Left ventricle myocardium inferior (tissue), 1 donor: ENCODE data around the gene KLHL33. TPM values are rescaled to one million over a fixed set of nuclear protein-coding genes. Genes with fewer than 3 reads are reported as not detected.
A peak's percentile ranks its signal among the peaks of the same experiment; 100 is the strongest.

Experiments used
- DNase-seq: peaks from one replicate; pipeline ENCODE4 v3.0.0-alpha.2; 2020
- H3K27ac ChIP-seq: fragments of 200-600 bp; replicated peaks from 2 replicates; pipeline ENCODE4 v1.8.0; 2021
- H3K27me3 ChIP-seq: fragments of 200-600 bp; 2 replicates; pipeline ENCODE4 v1.8.0; 2021; ENCODE audit warnings: low read depth
- H3K36me3 ChIP-seq: fragments of 200-600 bp; 2 replicates; pipeline ENCODE4 v1.8.0; 2021
- H3K4me1 ChIP-seq: fragments of 200-600 bp; 2 replicates; pipeline ENCODE4 v1.8.0; 2021
- H3K4me3 ChIP-seq: fragments of 200-600 bp; 2 replicates; pipeline ENCODE4 v1.8.0; 2021; ENCODE audit warnings: mild to moderate bottlenecking, moderate library complexity
- H3K9me3 ChIP-seq: fragments of 200-600 bp; replicated peaks from 2 replicates; pipeline ENCODE4 v1.8.0; 2021
- CTCF ChIP-seq: fragments of 200-600 bp; IDR thresholded peaks from 2 replicates; pipeline ENCODE4 v1.8.0; 2021; ENCODE audit warnings: antibody characterized with exemption, mild to moderate bottlenecking, borderline replicate concordance
- intact Hi-C: fragments of 100-400 bp; cut with micrococcal nuclease; formaldehyde crosslinking; loops from one replicate; pipeline ENCODE4 v1.11.0; 2022
- total RNA-seq: library from RNA; stranded (reverse); fragmentation: NEBNext Ultra II Directional; extraction: Animal tissue kit (Norgen Biotek cat#: 25700); gene quantifications from one replicate; pipeline ENCODE4 v1.2.1, GENCODE V29; 2021
- donor health status: DM: no; HTN: yes; CAD: no; lungs with severe emphysema.

KLHL33 gene
- total RNA-seq, 1 donor from 2014 or later, result 0.33 TPM

GRCh38 chr14:20440882-20441281 is 4.9 kb upstream of the KLHL33 start:
- Histone ChIP-seq H3K27me3 (peaks cover 17% of the 10 kb centered on the region), H3K4me3 (no peak overlapping the region), H3K9me3 (no peaks in the 10 kb centered on the region), H3K36me3 (peaks cover 6% of the 10 kb centered on the region), H3K27ac (no peak overlapping the region), H3K4me1 (peaks cover 2% of the 10 kb centered on the region)
- no peak for DNase-seq
- intact Hi-C loops, result no loop called here
- TF ChIP-seq CTCF, result no peak

GRCh38 chr14:20440465-20440864 is 4.5 kb upstream of the KLHL33 start:
- intact Hi-C loops, result no loop called here
- peaks cover 21% of the 10 kb centered on the region for H3K27me3 ChIP-seq

GRCh38 chr14:20438664-20439063 is 2.7 kb upstream of the KLHL33 start:
- Histone ChIP-seq H3K27ac (no peak overlapping the region), H3K27me3 (peaks cover 31% of the 10 kb centered on the region), H3K9me3 (no peaks in the 10 kb centered on the region), H3K4me3 (no peak overlapping the region), H3K36me3 (no peaks in the 10 kb centered on the region), H3K4me1 (peaks cover 21% of the 10 kb centered on the region)
- no peak for DNase-seq
- intact Hi-C loops, result no loop called here
- no peak for TF ChIP-seq CTCF

More at GRCh38 chr14:20440465-20440864, 4.5 kb upstream of the KLHL33 start:
- Histone ChIP-seq H3K4me1 (peaks cover 6% of the 10 kb centered on the region), H3K9me3 (no peaks in the 10 kb centered on the region), H3K36me3 (peaks cover 1% of the 10 kb centered on the region), H3K27ac (no peak overlapping the region), H3K4me3 (no peak overlapping the region)
- DNase-seq, result no peak
- no peak for TF ChIP-seq CTCF

GRCh38 chr14:20436363-20436755 is 393 bp upstream of the KLHL33 start:
- peaks cover 31% of the 10 kb centered on the region for H3K27me3 ChIP-seq
- DNase-seq, result no peak
- H3K36me3 ChIP-seq, result no peaks in the 10 kb centered on the region
- no peak for TF ChIP-seq CTCF
- H3K9me3 ChIP-seq, result no peaks in the 10 kb centered on the region
- H3K4me3 ChIP-seq, result no peak overlapping the region
- intact Hi-C loops, result no loop called here
- peaks cover 21% of the 10 kb centered on the region for H3K4me1 ChIP-seq
- no peak overlapping the region for H3K27ac ChIP-seq

- H3K36me3 ChIP-seq, result no peaks in the 10 kb centered on the region
- H3K4me1 ChIP-seq, result peaks cover 29% of the 10 kb centered on the region
- H3K27me3 ChIP-seq, result peaks cover 31% of the 10 kb centered on the region
- TF ChIP-seq CTCF, result no peak
- intact Hi-C loops, result no loop called here
- peak; percentile 62 for DNase-seq
- H3K27ac ChIP-seq, result peak overlapping the region; percentile 72
- no peaks in the 10 kb centered on the region for H3K9me3 ChIP-seq
- H3K4me3 ChIP-seq, result peak overlapping the region; percentile 63
Observed at GRCh38 chr14:20434701-20435581, 1.0 kb downstream of the KLHL33 start.
